HG03354 (cell line): ENCODE data around the gene FANCD2OS.
"Not testable (repeated sequence)": the region's sequence is repeated elsewhere in the genome, so short reads cannot be mapped to it uniquely, and the experiment has no call there.

ENCODE experiments used
- ATAC-seq: cut with Tn5 transposase; IDR thresholded peaks from one replicate; pipeline ENCODE4 v1.9.1; 2021; ENCODE audit warnings: mild to moderate bottlenecking; ENCODE audit not compliant: unreplicated experiment, poor library complexity, severe bottlenecking

FANCD2OS gene

DNA sequence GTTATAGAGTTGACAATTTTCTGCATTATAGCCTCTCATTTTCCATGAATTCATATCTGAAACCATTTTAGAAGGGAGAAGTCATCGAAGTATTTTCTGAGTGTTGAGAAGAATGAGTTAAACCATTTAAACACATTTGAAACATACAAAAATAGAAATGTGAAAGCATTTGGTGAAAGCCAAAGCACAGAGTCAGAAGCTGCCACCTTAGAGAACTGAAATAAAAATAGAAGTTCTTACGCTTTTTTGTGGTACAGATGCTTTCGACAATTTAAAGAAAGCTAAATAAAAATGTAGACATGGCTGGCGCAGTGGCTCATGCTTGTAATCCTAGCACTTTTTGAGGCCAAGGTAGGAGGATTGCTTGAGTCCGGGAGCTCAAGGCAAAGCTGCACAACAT is 9.0 kb downstream of the FANCD2OS start:
- no peak for ATAC-seq

- no peak for ATAC-seq
Measured at GRCh38 chr3:10093678-10094077, 14.4 kb downstream of the FANCD2OS start.

DNA sequence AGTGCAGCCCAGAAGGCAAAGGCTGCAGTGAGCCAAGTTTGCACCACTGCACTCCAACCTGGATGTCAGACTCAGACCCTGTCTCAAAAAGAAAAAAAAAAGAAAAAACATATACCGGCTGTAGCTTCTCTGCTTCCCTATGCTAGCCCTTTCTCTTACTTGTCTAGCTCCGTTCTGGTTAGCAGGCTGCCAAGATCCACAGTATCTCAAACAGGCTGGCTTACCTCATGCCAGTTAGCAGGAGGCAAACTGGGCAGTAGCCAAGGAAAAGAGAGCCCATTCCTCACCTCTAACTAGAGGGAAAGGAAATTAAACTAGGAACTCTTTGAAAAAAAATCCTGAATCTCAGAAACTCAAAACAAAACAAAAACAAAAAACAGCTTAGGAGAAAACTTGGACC is 16.7 kb downstream of the FANCD2OS start:
- ATAC-seq, result not testable (repeated sequence)

DNA sequence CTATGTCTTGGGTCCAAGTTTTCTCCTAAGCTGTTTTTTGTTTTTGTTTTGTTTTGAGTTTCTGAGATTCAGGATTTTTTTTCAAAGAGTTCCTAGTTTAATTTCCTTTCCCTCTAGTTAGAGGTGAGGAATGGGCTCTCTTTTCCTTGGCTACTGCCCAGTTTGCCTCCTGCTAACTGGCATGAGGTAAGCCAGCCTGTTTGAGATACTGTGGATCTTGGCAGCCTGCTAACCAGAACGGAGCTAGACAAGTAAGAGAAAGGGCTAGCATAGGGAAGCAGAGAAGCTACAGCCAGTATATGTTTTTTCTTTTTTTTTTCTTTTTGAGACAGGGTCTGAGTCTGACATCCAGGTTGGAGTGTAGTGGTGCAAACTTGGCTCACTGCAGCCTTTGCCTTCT is 17.3 kb downstream of the FANCD2OS start:
- not testable (repeated sequence) for ATAC-seq

DNA sequence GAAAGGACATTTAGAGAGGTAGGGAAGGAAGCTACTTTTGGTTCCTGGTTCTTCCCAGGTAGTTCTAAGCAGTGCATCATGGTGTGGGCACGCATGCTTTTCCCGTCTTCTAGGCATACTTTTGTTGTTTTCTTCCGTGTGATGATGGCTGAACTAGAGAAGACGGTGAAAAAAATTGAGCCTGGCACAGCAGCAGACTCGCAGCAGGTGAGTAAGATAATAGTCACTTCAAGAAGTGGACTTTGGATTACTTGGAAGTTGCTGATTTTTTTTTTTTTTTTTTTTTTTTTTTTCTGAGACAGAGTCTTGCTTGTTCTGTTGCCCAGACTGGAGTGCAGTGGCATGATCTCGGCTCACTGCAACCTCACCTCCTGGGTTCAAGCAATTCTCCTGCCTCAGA is 17.9 kb downstream of the FANCD2OS start:
- ATAC-seq, result no peak

DNA sequence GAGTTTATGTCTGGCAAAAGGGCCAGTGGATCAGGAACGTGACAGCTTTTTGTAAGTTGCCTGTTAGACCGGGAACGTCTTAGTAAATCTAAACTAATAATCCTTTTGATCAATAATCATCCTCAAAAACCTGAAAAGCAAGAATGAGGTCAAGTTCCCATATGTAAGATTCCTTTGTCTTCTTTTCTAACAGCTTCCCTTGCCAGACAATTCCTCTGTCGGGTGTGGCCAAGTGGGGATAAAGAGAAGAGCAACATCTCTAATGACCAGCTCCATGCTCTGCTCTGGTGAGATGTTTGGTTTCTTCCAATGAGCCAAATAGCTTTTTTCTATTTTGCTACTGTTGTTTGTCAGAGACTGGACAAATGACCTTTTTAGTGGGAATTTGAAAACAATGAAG is 19.8 kb downstream of the FANCD2OS start:
- no peak for ATAC-seq

- no peak for ATAC-seq
Measured at GRCh38 chr3:10085738-10086137, 22.3 kb downstream of the FANCD2OS start.

DNA sequence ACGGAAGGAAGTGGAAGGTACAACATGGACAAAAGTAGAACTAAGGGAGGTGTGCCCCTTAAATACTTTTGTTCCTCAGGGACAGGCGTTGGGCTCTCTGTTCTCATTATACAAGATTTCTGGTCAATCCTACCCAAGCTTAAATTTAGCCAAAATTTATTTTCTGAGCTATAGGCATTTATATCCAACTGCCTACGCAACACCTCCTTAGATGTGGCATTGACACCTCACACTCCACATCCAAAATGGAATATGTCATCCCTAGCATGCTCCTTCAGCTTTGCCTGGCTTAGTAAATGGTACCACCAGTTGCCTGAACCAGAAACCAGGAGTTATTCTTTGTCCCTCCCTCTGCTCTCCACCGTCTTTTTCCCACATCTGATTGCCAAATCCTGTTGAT is 26.2 kb downstream of the FANCD2OS start:
- ATAC-seq, result no peak

DNA sequence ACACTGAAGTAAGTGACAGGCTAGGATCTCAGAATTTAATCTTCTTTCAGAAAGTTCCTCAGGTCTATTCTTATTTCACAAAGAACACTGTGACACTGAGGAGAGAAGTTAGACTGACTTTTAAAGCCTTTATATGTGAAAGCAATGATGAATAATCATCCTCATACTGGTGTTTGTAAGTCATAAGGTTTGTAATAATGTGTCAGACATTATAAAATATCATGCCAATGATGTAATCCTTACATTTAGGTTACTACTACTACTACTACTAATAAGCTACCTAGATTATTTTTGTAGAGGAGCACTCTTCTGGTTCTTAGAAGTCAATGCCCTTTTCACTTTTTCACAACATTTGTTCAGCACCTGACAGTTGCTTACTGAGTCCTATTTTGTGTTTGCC is 33.4 kb downstream of the FANCD2OS start:
- no peak for ATAC-seq

DNA sequence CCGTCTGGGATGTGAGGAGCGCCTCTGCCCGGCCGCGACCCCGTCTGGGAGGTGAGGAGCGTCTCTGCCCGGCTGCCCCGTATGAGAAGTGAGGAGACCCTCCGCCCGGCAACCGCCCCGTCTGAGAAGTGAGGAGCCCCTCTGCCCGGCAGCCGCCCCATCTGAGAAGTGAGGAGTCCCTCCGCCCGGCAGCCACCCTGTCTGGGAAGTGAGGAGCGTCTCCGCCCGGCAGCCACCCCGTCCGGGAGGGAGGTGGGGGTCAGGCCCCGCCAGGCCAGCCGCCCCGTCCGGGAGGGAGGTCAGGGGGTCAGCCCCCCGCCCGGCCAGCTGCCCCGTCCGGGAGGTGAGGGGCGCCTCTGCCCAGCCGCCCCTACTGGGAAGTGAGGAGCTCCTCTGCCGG is 38.0 kb downstream of the FANCD2OS start:
- ATAC-seq, result not testable (repeated sequence)

GRCh38 chr3:10055097-10055496 is 53.0 kb downstream of the FANCD2OS start:
- no peak for ATAC-seq
